NCI-H2029 (cell line): ENCODE measurements around the gene RPL29.
A peak's percentile ranks its signal among the peaks of the same experiment; 100 is the strongest.
"Not testable (repeated sequence)": the region's sequence is repeated elsewhere in the genome, so short reads cannot be mapped to it uniquely, and the experiment has no call there.

Experiments used
- DNase-seq: peaks from one replicate; lab custom pipeline; 2025; lab: John Stamatoyannopoulos, UW

The RPL29 gene

GRCh38 chr3:51995346-51996163 lies at the start of gene RPL29:
RPL29 (minus strand) TSS chr3:51995895; CDS start chr3:51995461, 434 bp downstream.
- DNase-seq = peak; percentile 74

- DNase-seq = no peak
Observed at GRCh38 chr3:52044869-52045619, 49.3 kb upstream of the RPL29 start.

GRCh38 chr3:52043750-52044149 lies 48.1 kb upstream of the RPL29 start:
- DNase-seq = no peak

- not testable (repeated sequence) for DNase-seq
Observed at GRCh38 chr3:52043039-52043438, 47.3 kb upstream of the RPL29 start.

- no peak for DNase-seq
Observed at GRCh38 chr3:52041118-52041731, 45.5 kb upstream of the RPL29 start.

- DNase-seq = no peak
Observed at GRCh38 chr3:52040600-52040999, 44.9 kb upstream of the RPL29 start.

- peak; percentile 32 for DNase-seq
Observed at GRCh38 chr3:52039846-52040245, 44.2 kb upstream of the RPL29 start.

- DNase-seq = no peak
Observed at GRCh38 chr3:52039426-52039825, 43.7 kb upstream of the RPL29 start.

GRCh38 chr3:52038227-52038626 lies 42.5 kb upstream of the RPL29 start:
- no peak for DNase-seq

- no peak for DNase-seq
Observed at GRCh38 chr3:52037291-52037690, 41.6 kb upstream of the RPL29 start.

GRCh38 chr3:52036829-52037228 lies 41.1 kb upstream of the RPL29 start:
- DNase-seq = no peak

GRCh38 chr3:52036222-52036694 lies 40.6 kb upstream of the RPL29 start:
- no peak for DNase-seq

- DNase-seq = no peak
Observed at GRCh38 chr3:52034651-52035050, 39.0 kb upstream of the RPL29 start.

- DNase-seq = no peak
Observed at GRCh38 chr3:52034212-52034611, 38.5 kb upstream of the RPL29 start.

- not testable (repeated sequence) for DNase-seq
Observed at GRCh38 chr3:52033748-52034147, 38.1 kb upstream of the RPL29 start.

GRCh38 chr3:52032702-52033408 lies 37.2 kb upstream of the RPL29 start:
- no peak for DNase-seq

GRCh38 chr3:52031896-52032295 lies 36.2 kb upstream of the RPL29 start:
- DNase-seq = no peak

GRCh38 chr3:52030714-52031310 lies 35.1 kb upstream of the RPL29 start:
- no peak for DNase-seq

GRCh38 chr3:52029535-52029934 lies 33.8 kb upstream of the RPL29 start:
- no peak for DNase-seq

- no peak for DNase-seq
Observed at GRCh38 chr3:52029053-52029452, 33.4 kb upstream of the RPL29 start.

- no peak for DNase-seq
Observed at GRCh38 chr3:52028572-52028971, 32.9 kb upstream of the RPL29 start.

GRCh38 chr3:52026041-52026440 lies 30.3 kb upstream of the RPL29 start:
- DNase-seq = no peak
